GM13977 (cell line): Measurements from ENCODE around the gene ERC1.

Experiments used
- DNase-seq: peaks from one replicate; pipeline ENCODE4 v3.0.0; 2012; ENCODE audit warnings: low spot score
- CTCF ChIP-seq: IDR thresholded peaks from 2 replicates; pipeline ENCODE4 v1.5.1; 2012; ENCODE audit warnings: mild to moderate bottlenecking, control low read depth; ENCODE audit not compliant: insufficient read depth; ENCODE audit errors: extremely low read depth, missing control alignments
- in situ Hi-C: fragments of 300-500 bp; cut with MboI; formaldehyde crosslinking; loops from one replicate; pipeline ENCODE4 v1.12.0; 2022; ENCODE audit warnings: low sequenced_read_pairs, low pct_unique_long_range_greater_than_20kb, mixed read lengths, inconsistent platforms; ENCODE audit not compliant: unreplicated experiment

The ERC1 gene

GRCh38 chr12:1369938-1370500, 379.0 kb downstream of the ERC1 start:
- TF ChIP-seq CTCF, result no peak
- in situ Hi-C loops, result no loop called here
- DNase-seq, result no peak

- no peak for TF ChIP-seq CTCF
- DNase-seq, result no peak
- in situ Hi-C loops, result no loop called here
These were observed 383.1 kb downstream of the ERC1 start for GRCh38 chr12:1373901-1374735.

- no peak for DNase-seq
- in situ Hi-C loops, result no loop called here
- no peak for TF ChIP-seq CTCF
These were observed 384.3 kb downstream of the ERC1 start for GRCh38 chr12:1375323-1375722.

- in situ Hi-C loops, result no loop called here
- no peak for DNase-seq
- TF ChIP-seq CTCF, result no peak
These were observed 386.1 kb downstream of the ERC1 start for GRCh38 chr12:1377117-1377516.

GRCh38 chr12:1377681-1378080, 386.7 kb downstream of the ERC1 start:
- DNase-seq, result no peak
- TF ChIP-seq CTCF, result no peak
- in situ Hi-C loops, result no loop called here

- in situ Hi-C loops, result no loop called here
These were observed 389.3 kb downstream of the ERC1 start for GRCh38 chr12:1380171-1380851.

More at GRCh38 chr12:1380171-1380851, 389.3 kb downstream of the ERC1 start:
- DNase-seq, result no peak
- no peak for TF ChIP-seq CTCF
